PC-9 (cell line): Measurements from ENCODE around the gene NRM.

Experiments
- CTCF ChIP-seq: fragments of 200-600 bp; sonication (generic); conservative IDR thresholded peaks from 2 replicates; pipeline ENCODE4 v1.6.1; 2017; ENCODE audit warnings: mixed run types, antibody characterized with exemption, mild to moderate bottlenecking, moderate library complexity
- EZH2 ChIP-seq: fragments of 200-600 bp; sonication (generic); IDR thresholded peaks from 2 replicates; pipeline ENCODE4 v1.8.0; 2017; ENCODE audit warnings: antibody characterized with exemption, low read depth

GRCh38 chr6:30655743-30656094 lies 35.1 kb downstream of the NRM start:
- TF ChIP-seq CTCF (no peak), EZH2 (no peak)
